ENCODE results near the gene ASF1A. TPM values are rescaled to one million over a fixed set of nuclear protein-coding genes. Genes with fewer than 3 reads are reported as not detected.

The ASF1A gene
- polyA plus RNA-seq, 1 of the 3 experiments (the other 2 are of a cell fraction) = 5.4 TPM

DNA sequence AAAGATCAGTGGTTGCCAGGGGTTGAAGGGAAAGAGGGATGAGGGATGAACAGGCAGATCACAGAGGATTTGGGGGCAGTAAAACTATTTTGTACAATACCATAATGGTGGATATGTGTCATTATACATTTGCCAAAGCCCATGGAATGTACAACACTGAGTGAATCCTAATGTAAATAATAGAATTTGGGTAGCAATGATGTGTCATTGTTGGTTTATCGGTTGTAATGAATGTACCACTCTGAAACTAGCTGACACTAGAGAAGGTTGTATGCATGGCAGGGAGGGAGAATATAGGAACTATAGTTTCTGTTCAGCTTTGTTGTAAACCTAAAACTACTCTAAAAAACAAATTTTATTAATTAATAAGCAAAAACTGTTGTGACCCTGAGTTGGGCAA, 17.8 kb upstream of the ASF1A start:
- Histone ChIP-seq H3K4me1 (ENCODE audit: control insufficient read depth in 1 of 2, insufficient read depth in 2 of 2, low read depth in 1 of 2, low read length in 1 of 2) (peaks cover 0 to 4% of the 10 kb centered on the region in 2 experiments; a peak in 1 of 4 replicates), H2AFZ (ENCODE audit: low read depth) (no peak overlapping the region), H3F3A (replicated peaks; ENCODE audit: insufficient read depth) (no peaks in the 10 kb centered on the region), H3K79me2 (ENCODE audit: insufficient read depth) (peaks cover 5% of the 10 kb centered on the region; the same call in 1 of the 2 replicates), H3K27me3 (ENCODE audit: insufficient read depth) (no peaks in the 10 kb centered on the region), H3K27ac (ENCODE audit: low read depth in 2 of 2, low read length in 1 of 2) (no peak overlapping the region), H3K9me3 (no peaks in the 10 kb centered on the region), H4K20me1 (ENCODE audit: insufficient read depth) (no peaks in the 10 kb centered on the region), H3K9ac (no peak overlapping the region), H3K36me3 (replicated peaks in 1 of 2; ENCODE audit: control insufficient read depth in 1 of 2, insufficient read depth in 2 of 2, low read length in 1 of 2) (no peaks in the 10 kb centered on the region), H3K4me2 (no peak overlapping the region), H3K9me2 (no peaks in the 10 kb centered on the region; the same call in 1 of the 2 replicates), H3K4me3 (ENCODE audit: low read depth in 2 of 2, low read length in 1 of 2) (no peak overlapping the region)
- 86% methylated on average over 1 of the region's 1 CpG for WGBS (ENCODE audit: low lambda C conversion rate)
- TF ChIP-seq EP300 (IDR thresholded peaks at IDR 0.05; ENCODE audit: borderline replicate concordance in 1 of 2, low read depth in 1 of 2, low read length in 1 of 2) (no peak), CHD2 (IDR thresholded peaks at IDR 0.05; ENCODE audit: low read length, partially characterized antibody) (no peak), PBX3 (IDR thresholded peaks at IDR 0.05) (no peak), FOSL2 (IDR thresholded peaks at IDR 0.05; ENCODE audit: borderline replicate concordance, low read depth) (no peak), FOXJ3 (CRISPR knock-in tag; IDR thresholded peaks at IDR 0.05) (no peak), SIN3A (IDR thresholded peaks at IDR 0.05; ENCODE audit: borderline replicate concordance, low read depth, low read length) (no peak), SMC3 (IDR thresholded peaks at IDR 0.05; ENCODE audit: low read depth, low read length) (no peak), FOXM1 (IDR thresholded peaks at IDR 0.05; ENCODE audit: low read depth) (no peak)
- DNase-seq = no peak
- ChIA-PET CTCF (interaction anchor here (1.2 kb wide), 1 partner anchor 20 kb away, joined by 4 read pairs; no protein-coding TSS in a partner anchor), POLR2A (no interaction called here)

DNA sequence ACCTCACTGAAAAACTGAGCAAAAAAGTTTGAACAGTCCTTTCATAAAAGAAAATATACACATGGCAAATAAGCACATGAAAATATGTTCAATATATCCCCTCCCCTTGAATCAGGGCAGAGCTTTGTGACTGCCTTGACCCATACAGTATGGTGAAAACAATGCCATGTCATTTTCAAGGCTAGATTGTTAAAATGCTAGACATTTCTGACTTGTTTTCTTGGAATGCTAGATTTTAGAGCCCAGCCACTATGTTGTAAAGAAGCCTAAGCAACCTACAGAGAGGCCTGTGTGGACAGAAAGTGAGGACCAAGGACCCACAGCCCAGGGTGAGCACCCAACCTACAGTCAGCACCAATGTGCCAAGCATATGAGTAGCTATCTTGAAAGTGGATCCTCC, 17.1 kb upstream of the ASF1A start:
- POLR2A ChIA-PET = no interaction called here

More for the DNA sequence above, 17.1 kb upstream of the ASF1A start:
- Histone ChIP-seq H3K27ac (ENCODE audit: low read depth in 2 of 2, low read length in 1 of 2) (no peak overlapping the region), H3K27me3 (ENCODE audit: insufficient read depth) (no peaks in the 10 kb centered on the region), H2AFZ (ENCODE audit: low read depth) (no peak overlapping the region), H3K9me2 (no peaks in the 10 kb centered on the region; the same call in 1 of the 2 replicates), H3K36me3 (replicated peaks in 1 of 2; ENCODE audit: control insufficient read depth in 1 of 2, insufficient read depth in 2 of 2, low read length in 1 of 2) (no peaks in the 10 kb centered on the region), H3F3A (replicated peaks; ENCODE audit: insufficient read depth) (no peaks in the 10 kb centered on the region), H3K4me3 (ENCODE audit: low read depth in 2 of 2, low read length in 1 of 2) (no peak overlapping the region), H3K9me3 (no peaks in the 10 kb centered on the region), H3K79me2 (ENCODE audit: insufficient read depth) (no peaks in the 10 kb centered on the region), H3K4me2 (no peak overlapping the region), H3K4me1 (ENCODE audit: control insufficient read depth in 1 of 2, insufficient read depth in 2 of 2, low read depth in 1 of 2, low read length in 1 of 2) (peaks cover 0 to 4% of the 10 kb centered on the region in 2 experiments; a peak in 1 of 4 replicates), H4K20me1 (ENCODE audit: insufficient read depth) (no peaks in the 10 kb centered on the region), H3K9ac (no peak overlapping the region)
- TF ChIP-seq FOXJ3 (CRISPR knock-in tag; IDR thresholded peaks at IDR 0.05) (no peak), ELF1 (IDR thresholded peaks at IDR 0.05) (no peak), MEF2A (IDR thresholded peaks at IDR 0.05; ENCODE audit: borderline replicate concordance, low read depth) (no peak), SMC3 (IDR thresholded peaks at IDR 0.05; ENCODE audit: low read depth, low read length) (no peak), TCF12 (IDR thresholded peaks at IDR 0.05) (no peak), ZBTB33 (IDR thresholded peaks at IDR 0.05; ENCODE audit: borderline replicate concordance, low read depth) (no peak), FOXM1 (IDR thresholded peaks at IDR 0.05; ENCODE audit: low read depth) (no peak), NRF1 (IDR thresholded peaks at IDR 0.05; ENCODE audit: low read depth, low read length) (no peak)
- TF ChIP-seq, protein P1, sequence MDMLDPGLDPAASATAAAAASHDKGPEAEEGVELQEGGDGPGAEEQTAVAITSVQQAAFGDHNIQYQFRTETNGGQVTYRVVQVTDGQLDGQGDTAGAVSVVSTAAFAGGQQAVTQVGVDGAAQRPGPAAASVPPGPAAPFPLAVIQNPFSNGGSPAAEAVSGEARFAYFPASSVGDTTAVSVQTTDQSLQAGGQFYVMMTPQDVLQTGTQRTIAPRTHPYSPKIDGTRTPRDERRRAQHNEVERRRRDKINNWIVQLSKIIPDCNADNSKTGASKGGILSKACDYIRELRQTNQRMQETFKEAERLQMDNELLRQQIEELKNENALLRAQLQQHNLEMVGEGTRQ (IDR thresholded peaks at IDR 0.05; ENCODE audit: borderline replicate concordance, low read depth, low read length) = no peak
- no peak for DNase-seq
- CTCF ChIA-PET = no interaction called here
